ENCODE results near the gene NLN.
"Not testable (repeated sequence)": the region's sequence is repeated elsewhere in the genome, so short reads cannot be mapped to it uniquely, and the experiment has no call there.

Gene NLN

DNA sequence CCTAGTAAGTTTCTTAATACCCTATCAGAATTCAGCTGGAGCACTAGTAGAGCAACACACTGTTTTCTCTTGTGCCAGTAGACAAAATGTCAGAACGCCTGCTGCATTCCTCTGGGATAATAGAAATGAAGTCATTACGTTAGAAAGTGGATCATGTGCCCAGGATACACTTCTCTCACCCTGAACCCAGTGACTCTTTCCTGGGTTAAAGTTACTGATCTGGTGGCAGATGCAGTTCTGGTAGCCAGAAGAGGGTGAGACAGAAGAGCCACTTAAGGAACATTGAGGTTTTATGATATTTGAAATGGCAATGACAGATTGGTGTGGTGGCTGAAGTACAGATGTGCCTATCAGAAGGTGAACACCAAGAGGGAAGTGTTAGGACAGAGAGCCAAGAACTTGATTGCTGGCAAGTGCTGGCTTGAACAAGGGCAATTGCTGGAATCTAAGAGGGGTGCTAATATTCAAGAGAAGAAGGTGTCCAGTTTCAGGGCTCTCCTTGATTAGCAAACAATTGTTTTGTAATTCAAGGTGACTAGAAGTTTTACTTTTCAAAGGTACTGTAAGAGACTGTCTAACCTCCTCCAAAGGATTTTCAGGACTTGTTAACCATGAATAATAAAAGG is 110.7 kb downstream of the NLN start:
- no peak for DNase-seq (ENCODE audit: low read depth)

DNA sequence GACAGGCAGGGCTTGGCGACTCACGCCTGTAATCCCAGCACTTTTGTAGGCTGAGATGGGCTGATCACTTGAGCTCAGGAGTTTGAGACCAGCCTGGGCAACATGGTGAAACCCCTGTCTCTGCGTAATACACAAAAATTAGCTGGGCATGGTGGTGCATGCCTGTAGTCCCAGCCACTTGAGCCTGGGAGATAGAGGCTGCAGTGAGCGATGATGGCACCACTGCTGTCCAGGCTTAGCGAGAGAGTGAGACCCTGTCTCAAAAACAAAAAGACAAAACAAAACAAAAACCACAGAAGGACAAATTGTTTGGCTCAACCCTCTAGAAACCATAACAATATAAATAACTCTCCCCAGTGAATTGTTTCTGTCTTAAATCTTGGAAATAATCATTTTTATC is 111.8 kb downstream of the NLN start:
- no peak for DNase-seq (ENCODE audit: low read depth)

DNA sequence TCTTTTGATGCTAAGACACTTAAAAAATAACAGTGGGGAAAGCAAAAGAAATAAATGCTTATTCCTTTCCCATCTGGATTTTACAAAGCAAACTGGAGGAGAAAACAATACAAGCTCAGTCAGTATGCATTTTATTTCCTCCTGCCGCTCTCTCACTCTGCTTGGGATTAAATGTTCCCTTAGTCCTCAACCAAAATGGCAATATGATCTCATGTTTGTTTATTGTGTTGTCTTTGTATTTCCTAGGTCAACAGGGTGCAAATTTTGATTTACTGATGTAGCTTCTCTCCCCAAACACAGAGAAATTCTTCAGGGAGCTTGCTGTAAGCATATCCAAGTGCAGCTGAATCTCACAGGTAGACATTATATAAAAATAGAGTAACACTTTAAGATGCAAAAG is 112.3 kb downstream of the NLN start:
- DNase-seq (ENCODE audit: low read depth) = no peak

DNA sequence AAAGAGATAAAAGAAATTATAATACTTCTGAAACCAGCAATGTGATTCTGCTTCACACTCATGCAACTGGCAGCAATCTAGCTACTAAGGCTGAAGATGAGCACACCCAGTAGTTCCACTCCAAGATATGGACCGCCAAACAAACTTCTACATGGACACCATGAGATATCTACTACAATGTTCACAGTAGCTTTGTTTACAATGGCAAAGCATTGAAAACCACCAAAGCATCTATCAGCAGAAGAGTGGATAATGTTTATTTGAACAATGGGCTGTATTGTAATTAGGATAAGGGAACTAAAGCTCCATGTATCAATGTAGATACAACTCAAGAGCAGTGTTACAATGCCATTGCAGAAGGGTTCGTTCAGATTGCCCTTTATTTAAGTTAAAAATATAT is 113.2 kb downstream of the NLN start:
- no peak for DNase-seq (ENCODE audit: low read depth)

DNA sequence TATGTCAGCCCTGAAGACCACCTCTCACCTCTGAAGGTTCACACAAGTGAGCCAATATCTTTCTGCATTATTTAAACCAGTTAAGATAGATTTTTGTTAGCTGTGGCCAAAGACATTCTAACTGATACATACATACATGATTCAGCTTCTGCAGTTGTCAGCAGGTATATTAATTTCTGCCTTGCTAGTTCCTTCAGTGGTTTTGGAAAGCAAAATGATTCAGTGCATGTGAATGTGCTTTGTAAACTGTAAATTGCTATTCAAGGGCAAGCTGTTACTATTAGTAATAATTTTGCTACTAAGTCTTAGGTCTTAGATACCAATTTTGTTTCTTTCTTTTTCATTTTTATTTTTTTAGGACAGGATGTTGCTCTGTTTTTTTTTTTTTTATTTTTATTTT is 115.1 kb downstream of the NLN start:
- DNase-seq (ENCODE audit: low read depth) = no peak

DNA sequence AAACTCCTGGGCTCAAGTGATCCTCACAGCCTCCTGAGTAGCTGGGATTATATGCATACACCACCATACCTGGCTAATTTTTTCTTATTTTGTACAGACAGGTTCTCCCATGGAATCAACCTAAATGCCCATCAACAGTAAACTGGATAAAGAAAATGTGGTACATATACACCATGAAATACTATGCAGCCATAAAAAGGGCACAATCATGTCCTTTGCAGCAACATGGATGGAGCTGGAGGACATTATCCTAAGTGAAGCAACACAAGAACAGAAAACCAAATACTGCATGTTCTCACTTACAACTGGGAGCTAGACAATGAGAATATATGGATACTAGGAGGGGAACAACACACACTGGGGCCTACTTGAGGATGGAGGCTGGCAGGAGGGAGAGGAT is 117.2 kb downstream of the NLN start:
- not testable (repeated sequence) for DNase-seq (ENCODE audit: low read depth)

DNA sequence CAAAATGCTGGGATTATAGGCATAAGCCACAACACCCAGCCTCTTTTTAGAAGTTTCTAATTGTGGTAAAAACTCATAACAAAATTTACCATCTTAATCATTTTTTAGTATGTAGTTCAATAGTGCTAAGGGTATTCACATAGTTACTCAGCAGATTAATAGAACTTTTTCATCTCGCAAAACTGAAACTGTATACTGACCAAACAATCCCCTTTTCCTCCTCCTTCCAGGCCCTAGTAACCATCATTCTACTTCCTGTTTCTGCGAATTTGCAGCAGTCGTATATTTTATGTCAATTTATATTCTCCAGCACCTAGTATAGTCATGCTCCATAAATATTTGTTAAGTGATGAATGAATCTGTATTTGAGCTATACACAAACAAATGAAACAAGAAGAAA is 118.1 kb downstream of the NLN start:
- DNase-seq (ENCODE audit: low read depth) = no peak

DNA sequence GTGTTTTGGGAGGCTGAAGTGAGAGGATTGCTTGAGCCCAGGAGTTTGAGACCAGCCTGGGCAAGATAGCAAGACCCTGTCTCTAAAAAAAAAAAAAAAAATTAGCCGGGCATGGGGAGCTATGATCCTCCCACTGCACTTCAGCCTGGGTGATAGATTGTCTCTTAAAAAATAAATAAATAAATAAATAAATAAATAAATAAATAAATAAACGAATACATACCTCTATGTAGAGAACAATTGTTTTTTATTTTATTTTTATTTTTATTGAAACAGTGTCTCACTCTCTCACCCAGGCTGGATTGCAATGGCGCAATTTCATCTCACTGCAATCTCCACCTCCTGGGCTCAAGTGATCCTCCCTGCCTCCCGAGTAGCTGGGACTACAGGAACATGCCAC is 122.8 kb downstream of the NLN start:
- not testable (repeated sequence) for DNase-seq (ENCODE audit: low read depth)

DNA sequence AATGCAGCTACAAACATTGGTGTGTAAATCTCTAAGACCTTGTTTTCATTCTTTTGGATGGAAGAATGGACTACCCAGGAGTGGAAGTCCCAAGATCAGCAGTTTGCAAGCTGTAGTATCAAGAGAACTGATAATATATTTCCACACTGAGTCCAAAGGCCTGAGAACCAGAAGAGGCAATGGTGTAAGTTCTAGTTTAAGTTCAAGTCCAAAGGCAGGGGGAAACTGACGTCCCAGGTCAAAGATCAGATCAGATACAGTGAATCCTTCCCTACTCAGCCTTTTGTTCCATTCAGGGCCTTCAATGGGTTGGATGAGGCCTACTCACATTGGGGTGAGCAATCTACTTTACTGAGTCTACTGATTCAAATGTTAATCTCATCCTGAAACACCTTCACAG is 124.1 kb downstream of the NLN start:
- DNase-seq (ENCODE audit: low read depth) = no peak

DNA sequence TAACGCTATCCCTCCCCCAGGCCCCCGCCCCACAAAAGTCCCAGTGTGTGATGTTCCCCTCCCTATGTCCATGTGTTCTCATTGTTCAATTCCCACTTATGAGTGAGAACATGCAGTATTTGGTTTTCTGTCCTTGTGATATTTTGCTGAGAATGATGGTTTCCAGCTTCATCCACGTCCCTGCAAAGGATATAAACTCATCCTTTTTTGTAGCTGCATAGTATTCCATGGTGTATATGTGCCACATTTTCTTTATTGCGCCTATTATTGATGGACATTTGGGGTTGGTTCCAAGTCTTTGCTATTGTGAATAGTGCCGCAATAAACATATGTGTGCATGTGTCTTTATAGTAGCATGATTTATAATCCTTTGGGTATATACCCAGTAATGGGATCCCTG is 125.0 kb downstream of the NLN start:
- DNase-seq (ENCODE audit: low read depth) = not testable (repeated sequence)

DNA sequence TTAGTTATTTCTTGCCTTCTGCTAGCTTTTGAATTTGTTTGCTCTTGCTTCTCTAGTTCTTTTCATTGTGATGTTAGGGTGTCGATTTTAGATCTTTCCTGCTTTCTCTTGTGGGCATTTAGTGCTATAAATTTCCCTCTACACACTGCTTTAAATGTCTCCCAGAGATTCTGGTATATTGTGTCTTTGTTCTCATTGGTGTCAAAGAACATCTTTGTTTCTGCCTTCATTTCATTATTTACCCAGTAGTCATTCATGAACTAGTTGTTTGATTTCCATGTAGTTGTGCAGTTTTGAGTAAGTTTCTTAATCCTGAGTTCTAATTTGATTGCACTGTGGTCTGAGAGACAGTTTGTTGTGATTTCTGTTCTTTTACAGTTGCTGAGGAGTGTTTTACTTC is 127.9 kb downstream of the NLN start:
- not testable (repeated sequence) for DNase-seq (ENCODE audit: low read depth)

DNA sequence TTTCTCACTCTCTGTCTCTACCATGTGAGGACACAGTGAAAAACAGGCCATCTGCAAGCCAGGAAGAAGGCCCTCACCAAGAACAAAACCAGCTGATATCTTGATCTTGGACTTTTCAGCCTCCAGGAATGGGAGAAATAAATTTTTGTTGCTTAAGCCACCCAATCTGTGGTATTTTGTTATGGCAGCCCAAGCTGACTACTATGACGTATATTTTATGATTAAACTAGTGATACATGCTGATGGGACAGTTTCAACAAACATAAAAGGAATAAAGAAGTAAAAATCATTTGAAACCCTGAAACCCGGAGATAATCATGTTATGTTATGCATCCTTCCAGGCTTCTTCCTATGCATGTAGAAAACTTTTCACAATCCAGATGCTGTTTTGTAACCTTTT is 132.9 kb downstream of the NLN start:
- DNase-seq (ENCODE audit: low read depth) = no peak

DNA sequence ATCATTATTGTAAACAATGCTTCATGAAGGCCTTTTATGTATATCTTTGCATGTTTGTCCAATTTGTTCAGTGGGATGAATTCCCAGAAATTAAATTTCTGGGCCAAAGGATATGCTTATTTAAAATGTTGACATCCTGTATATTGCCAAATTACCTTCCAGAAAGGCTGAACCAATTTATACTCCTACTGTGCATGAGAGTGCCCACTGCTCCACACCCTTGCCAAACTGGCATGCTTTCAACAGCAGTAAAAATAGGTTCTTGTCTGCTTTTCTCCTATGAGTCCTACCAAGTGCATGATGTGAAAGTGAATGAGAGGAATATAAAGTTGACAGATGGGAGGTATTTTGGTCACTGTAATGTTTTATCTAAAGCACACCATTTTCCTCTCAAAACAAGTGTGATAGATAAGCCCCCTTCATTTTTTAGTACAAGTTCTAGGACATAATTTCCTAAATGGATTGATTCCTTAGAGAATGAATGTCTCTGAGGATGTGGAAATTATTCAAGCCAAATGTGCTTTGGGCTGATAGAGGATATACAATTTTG is 133.8 kb downstream of the NLN start:
- no peak for DNase-seq (ENCODE audit: low read depth)

DNA sequence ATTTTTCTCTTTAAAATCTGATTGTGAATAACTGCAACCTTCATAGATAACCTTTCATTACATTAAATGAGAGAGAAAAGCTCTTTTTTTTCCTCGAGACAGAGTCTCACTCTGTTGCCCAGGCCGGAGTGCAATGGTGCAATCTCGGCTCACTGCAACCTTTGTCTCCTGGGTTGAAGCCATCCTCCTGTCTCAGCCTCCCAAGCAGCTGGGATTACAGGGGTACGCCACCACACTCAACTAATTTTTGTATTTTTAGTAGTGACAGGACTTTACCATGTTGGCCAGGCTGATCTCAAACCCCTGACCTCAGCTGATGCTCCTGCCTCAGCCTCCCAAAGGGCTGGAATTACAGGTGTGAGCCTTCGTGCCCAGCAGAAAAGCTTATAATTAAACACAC is 134.5 kb downstream of the NLN start:
- no peak for DNase-seq (ENCODE audit: low read depth)

DNA sequence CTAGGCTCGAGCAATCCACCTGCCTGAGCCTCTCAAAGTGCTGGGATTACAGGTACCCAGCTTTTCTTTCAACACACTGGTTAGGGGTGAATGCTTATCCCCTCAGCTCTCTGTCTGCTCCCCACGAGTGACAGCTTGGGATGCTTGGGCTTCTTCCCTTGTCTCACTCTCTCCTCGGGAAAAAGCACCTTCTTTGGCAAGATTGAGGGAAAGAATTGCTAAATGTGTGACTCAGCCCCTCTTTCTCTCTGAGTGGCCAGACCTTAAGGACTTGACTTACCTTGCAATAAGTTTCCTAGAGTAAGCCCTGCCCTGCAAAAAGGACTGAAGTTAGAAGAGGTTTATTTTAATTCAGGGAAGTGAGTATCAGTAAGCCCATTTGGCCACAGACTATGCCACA is 136.3 kb downstream of the NLN start:
- no peak for DNase-seq (ENCODE audit: low read depth)

DNA sequence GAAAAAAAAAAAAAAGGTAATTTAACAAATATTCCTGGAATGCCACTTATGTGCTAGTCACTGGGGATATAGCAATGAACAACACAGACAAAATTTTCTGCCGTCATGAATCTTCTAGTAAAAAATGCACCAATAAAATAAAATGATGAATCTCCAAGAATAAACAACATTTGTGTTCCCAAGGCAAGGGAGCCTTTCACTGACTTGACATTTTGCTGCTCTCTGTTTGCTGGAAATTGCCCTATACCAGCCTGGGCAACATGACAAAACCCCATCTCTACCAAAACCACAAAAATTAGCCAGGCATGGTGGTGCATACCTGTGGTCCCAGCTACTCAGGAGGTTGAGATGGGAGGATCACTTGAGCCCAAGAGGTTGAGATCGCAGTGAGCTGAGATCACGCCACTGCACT is 139.8 kb downstream of the NLN start:
- no peak for DNase-seq (ENCODE audit: low read depth)

DNA sequence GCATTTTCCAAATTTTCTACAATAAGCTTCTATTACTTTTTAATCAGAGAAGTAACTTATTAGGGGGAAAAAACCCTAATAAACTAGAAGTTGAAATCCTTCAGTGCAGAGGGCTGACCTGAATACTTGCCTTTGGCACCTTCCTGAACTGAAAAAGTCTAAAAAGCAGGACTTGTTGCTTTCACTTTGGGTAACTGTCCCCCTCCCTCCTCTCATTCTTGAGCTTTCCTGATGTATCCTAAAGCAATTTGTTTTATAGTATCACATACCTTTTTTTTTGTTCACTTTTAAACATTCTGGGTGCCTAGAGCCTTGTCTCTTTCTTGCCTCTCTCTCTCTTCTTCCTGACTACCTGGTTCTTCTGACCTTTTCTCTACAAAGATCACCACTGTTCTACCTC is 140.4 kb downstream of the NLN start:
- DNase-seq (ENCODE audit: low read depth) = no peak

DNA sequence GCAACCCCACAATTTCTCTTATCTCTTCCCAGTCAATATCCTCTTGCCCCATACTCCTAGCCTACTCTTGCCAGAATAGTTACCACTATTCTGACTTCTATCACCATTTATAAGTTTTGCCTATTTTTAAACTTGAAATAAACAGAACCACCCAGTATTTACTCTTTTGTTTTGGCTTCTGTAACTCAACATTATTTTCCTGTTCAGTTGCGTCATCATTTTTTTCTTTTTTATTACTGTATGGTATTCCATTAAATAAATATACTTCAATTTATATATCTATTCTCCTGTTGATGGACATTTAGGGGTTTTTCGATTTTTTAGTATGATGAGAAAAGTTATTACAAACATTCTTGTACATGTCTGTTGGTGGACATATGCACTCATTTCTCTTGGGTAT is 141.7 kb downstream of the NLN start:
- DNase-seq (ENCODE audit: low read depth) = no peak

DNA sequence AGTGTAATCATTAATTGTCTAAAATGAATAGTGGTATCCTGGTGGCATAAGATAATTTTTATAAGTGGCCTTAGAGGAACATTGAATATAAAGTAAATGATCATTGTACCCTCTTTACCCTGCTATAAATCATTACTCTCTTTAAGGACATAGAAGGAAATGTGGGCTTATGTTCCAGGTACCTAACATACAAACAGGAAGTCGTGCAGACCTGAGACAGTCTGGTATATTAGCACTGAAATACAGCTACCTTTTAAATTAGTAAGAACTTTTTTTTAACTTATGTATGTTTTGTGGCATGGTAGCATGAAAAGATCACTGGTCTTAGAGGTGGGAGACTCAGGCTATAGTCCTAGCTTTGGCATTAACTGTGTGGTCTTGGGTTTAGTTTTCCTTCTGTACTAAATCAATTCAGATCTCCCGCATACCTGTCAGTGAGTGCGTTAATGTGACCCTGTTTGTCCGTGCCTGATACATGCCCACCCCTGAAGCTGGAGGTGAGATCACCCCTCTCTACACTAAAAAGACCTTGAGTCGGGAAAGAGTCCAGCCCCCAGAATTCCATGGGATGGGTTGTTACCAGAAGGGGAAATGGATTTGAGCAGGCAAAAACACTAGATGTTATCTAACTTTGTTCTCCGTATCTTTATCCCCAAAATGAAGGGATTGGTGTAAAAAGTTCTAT is 145.0 kb downstream of the NLN start:
- DNase-seq (ENCODE audit: low read depth) = no peak

DNA sequence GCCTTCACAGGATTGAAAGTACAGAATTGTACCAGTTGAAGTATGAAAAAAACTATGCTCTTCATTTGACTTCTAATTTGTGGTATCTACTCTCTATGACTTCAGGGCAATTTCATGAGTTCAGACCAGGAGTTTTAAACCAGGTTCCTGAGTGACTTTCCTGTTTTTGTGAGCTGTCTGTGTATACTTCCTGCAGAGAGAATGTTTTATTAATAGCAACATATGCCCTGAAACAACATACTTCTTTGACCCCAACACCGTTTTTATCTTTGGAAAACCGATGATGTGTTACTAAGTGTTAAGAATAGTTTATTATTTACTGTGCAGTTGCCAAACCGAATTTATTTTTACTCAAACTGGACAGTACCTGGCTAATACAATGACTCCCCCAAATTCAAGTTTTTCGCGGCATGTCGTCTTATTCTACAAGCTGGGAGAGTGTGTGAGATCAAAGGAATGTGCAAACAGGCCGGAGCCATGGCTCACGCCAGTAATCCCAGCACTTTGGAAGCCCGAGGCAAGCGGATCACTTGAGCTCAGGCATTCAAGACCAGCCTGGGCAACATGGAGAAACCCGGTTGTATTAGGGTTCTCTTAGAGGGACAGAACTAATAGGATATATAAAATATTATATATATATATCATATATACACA is 145.7 kb downstream of the NLN start:
- DNase-seq (ENCODE audit: low read depth) = no peak

DNA sequence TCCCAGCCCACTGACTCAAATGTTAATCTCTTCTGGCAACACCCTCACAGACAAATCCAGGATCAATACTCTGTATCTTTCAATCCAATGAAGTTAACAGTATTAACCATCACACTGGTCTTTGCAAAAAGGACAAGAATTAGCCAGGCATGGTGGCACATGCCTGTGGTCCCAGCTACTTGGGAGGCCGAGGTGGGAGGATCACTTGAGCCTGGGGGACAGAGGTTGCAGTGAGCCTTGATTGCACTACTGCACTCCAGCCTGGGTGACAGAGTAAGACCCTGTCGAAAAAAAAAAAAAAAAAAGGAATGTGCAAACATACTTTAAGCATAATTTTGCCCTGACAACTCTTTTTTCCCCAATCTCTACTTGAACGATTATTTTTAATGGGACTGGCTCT is 146.5 kb downstream of the NLN start:
- no peak for DNase-seq (ENCODE audit: low read depth)

DNA sequence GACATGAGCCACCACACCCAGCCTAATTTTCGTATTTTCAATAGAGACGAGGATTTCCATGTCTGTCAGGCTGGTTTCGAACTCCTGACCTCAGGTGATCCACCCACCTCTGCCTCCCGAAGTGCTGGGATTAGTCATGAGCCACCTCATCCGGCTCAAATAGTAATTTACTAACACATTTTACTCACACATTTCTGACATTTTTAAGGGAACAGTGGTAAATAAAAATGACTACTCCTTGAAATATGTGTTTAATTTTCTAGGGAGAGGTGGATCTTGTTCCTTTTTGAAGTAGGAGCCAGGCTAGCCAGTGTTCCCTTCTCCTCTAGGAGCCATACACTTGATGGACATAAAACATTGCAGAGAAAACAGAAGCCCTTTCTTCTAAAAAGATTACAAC is 149.2 kb downstream of the NLN start:
- no peak for DNase-seq (ENCODE audit: low read depth)

DNA sequence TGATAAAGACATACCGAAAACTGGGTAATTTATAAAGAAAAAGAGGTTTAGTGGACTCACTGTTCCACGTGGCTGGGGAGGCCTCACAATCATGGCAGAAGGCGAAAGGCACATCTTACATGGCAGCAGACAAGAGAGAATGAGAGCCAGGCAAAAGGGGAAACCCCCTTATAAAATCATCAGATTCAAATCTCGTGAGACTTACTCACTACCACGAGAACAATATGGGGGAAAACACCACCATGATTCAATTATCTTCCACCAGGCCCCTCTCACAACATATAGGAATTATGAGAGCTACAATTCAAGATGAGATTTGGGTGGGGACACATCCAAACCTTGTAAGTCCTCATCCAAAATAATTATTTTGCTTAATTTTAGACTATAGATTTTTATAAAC is 149.8 kb downstream of the NLN start:
- not testable (repeated sequence) for DNase-seq (ENCODE audit: low read depth)

Measured in activated T-cell treated with anti-CD3 and anti-CD28 coated beads for 24 hours (primary cell).